ENCODE measurements around the gene CDHR1. TPM values are rescaled to one million over a fixed set of nuclear protein-coding genes. Genes with fewer than 3 reads are reported as not detected.

CDHR1 gene
- total RNA-seq, 1 experiment from 2014 or later: 0.39 TPM

DNA sequence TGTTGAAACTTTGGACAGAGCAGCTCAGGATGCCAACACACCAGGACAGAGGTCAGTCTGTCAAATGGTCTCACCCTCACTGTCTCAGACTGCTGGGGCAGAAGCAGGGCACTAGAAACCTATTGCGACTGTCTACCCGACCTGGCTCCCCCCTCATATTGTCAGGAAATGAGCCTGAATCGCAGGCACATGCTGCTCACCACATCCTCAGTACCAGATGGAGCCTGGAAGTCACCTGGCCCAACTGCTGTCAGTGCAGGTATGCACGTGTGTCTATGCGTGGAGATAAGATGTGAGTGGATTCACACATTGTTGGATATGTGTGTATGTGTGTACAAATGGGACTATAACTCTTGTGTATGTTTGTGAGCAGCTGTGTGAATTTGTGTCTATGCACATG, 3.2 kb upstream of the CDHR1 start:
- intact Hi-C loops (cut with micrococcal nuclease; ENCODE audit: unreplicated experiment): no loop called here
- ChIA-PET CTCF (no interaction called here), POLR2A (no interaction called here)
- no peak overlapping the region for H3K4me3 ChIP-seq (ENCODE audit: low read depth in 2 of 2, low read length in 2 of 2)
- BruUV-seq (replicated peaks): no TSS peak
- peaks cover 25% of the 10 kb centered on the region for H3K27me3 ChIP-seq (ENCODE audit: control insufficient read depth, insufficient read depth, low read length)
- ATAC-seq (no peak), DNase-seq (ENCODE audit: low read depth, low spot score) (no peak)
- H3K9me3 ChIP-seq (ENCODE audit: control insufficient read depth, insufficient read depth, low read depth, low read length): no peaks in the 10 kb centered on the region
- TF ChIP-seq, protein P1, sequence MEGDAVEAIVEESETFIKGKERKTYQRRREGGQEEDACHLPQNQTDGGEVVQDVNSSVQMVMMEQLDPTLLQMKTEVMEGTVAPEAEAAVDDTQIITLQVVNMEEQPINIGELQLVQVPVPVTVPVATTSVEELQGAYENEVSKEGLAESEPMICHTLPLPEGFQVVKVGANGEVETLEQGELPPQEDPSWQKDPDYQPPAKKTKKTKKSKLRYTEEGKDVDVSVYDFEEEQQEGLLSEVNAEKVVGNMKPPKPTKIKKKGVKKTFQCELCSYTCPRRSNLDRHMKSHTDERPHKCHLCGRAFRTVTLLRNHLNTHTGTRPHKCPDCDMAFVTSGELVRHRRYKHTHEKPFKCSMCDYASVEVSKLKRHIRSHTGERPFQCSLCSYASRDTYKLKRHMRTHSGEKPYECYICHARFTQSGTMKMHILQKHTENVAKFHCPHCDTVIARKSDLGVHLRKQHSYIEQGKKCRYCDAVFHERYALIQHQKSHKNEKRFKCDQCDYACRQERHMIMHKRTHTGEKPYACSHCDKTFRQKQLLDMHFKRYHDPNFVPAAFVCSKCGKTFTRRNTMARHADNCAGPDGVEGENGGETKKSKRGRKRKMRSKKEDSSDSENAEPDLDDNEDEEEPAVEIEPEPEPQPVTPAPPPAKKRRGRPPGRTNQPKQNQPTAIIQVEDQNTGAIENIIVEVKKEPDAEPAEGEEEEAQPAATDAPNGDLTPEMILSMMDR (IDR thresholded peaks at IDR 0.05): no peak
- TF ChIP-seq POLR2AphosphoS5 (IDR thresholded peaks at IDR 0.05; ENCODE audit: low read depth, low read length): no peak
- no peak for TF ChIP-seq TCF7L2 (IDR thresholded peaks at IDR 0.05; ENCODE audit: low read depth, low read length)
- TF ChIP-seq, protein P2, sequence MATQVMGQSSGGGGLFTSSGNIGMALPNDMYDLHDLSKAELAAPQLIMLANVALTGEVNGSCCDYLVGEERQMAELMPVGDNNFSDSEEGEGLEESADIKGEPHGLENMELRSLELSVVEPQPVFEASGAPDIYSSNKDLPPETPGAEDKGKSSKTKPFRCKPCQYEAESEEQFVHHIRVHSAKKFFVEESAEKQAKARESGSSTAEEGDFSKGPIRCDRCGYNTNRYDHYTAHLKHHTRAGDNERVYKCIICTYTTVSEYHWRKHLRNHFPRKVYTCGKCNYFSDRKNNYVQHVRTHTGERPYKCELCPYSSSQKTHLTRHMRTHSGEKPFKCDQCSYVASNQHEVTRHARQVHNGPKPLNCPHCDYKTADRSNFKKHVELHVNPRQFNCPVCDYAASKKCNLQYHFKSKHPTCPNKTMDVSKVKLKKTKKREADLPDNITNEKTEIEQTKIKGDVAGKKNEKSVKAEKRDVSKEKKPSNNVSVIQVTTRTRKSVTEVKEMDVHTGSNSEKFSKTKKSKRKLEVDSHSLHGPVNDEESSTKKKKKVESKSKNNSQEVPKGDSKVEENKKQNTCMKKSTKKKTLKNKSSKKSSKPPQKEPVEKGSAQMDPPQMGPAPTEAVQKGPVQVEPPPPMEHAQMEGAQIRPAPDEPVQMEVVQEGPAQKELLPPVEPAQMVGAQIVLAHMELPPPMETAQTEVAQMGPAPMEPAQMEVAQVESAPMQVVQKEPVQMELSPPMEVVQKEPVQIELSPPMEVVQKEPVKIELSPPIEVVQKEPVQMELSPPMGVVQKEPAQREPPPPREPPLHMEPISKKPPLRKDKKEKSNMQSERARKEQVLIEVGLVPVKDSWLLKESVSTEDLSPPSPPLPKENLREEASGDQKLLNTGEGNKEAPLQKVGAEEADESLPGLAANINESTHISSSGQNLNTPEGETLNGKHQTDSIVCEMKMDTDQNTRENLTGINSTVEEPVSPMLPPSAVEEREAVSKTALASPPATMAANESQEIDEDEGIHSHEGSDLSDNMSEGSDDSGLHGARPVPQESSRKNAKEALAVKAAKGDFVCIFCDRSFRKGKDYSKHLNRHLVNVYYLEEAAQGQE (IDR thresholded peaks at IDR 0.05; ENCODE audit: insufficient read depth in 1 of 2, low read depth in 2 of 2, low read length in 1 of 2): no peak
- no peak for TF ChIP-seq SIN3A (IDR thresholded peaks at IDR 0.05; ENCODE audit: borderline replicate concordance, insufficient read depth, low read depth, low read length)
- no peak overlapping the region for H3K27ac ChIP-seq (ENCODE audit: low read length)
- no peaks in the 10 kb centered on the region for H3K36me3 ChIP-seq (ENCODE audit: control insufficient read depth, insufficient read depth, low read length)
- peaks cover 9% of the 10 kb centered on the region for H3K4me1 ChIP-seq (ENCODE audit: control insufficient read depth, insufficient read depth, low read length)
- in situ Hi-C loops (cut with HindIII; ENCODE audit: low pct_unique_long_range_greater_than_20kb, low sequenced_read_pairs): no loop called here

DNA sequence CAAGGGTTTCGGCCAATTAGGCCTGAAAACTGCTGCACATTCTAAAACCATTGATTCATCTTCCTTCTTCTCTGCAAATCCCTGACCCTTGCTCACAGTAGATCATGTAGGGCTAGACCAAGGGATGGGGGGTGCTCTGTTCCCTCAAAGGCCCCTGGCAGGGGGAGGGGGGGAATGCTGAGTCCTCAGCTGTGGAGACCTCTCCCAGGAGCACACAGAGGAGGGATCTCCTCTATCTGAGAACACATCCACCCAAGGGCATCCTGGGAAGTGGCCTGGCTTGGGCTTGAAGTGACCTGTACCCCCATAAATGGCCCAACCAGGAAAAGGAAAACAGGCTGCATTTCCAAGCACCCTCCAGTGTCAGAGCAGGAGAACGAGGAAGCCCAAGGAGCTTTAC, 1.0 kb upstream of the CDHR1 start:
- in situ Hi-C loops (cut with HindIII; ENCODE audit: low pct_unique_long_range_greater_than_20kb, low sequenced_read_pairs): no loop called here
- BruUV-seq (replicated peaks): no TSS peak
- Histone ChIP-seq H3K4me3 (ENCODE audit: low read depth in 2 of 2, low read length in 2 of 2) (no peak overlapping the region), H3K9me3 (ENCODE audit: control insufficient read depth, insufficient read depth, low read depth, low read length) (no peaks in the 10 kb centered on the region), H3K27ac (ENCODE audit: low read length) (no peak overlapping the region), H3K27me3 (ENCODE audit: control insufficient read depth, insufficient read depth, low read length) (peaks cover 35% of the 10 kb centered on the region), H3K36me3 (ENCODE audit: control insufficient read depth, insufficient read depth, low read length) (no peaks in the 10 kb centered on the region), H3K4me1 (ENCODE audit: control insufficient read depth, insufficient read depth, low read length) (peaks cover 13% of the 10 kb centered on the region)
- POLR2A ChIA-PET: no interaction called here
- DNase-seq (ENCODE audit: low read depth, low spot score): no peak
- intact Hi-C loops (cut with micrococcal nuclease; ENCODE audit: unreplicated experiment): no loop called here
- no peak for ATAC-seq
- TF ChIP-seq, protein P2 (IDR thresholded peaks at IDR 0.05; ENCODE audit: insufficient read depth in 1 of 2, low read depth in 2 of 2, low read length in 1 of 2): no peak
- TF ChIP-seq SIN3A (IDR thresholded peaks at IDR 0.05; ENCODE audit: borderline replicate concordance, insufficient read depth, low read depth, low read length) (no peak), TCF7L2 (IDR thresholded peaks at IDR 0.05; ENCODE audit: low read depth, low read length) (no peak), POLR2AphosphoS5 (IDR thresholded peaks at IDR 0.05; ENCODE audit: low read depth, low read length) (no peak)
- TF ChIP-seq, protein P1 (IDR thresholded peaks at IDR 0.05): no peak
- CTCF ChIA-PET: no interaction called here

All from Panc1 (cell line).